SK-N-SH (cell line): ENCODE results near the gene TRABD2A. TPM values are rescaled to one million over a fixed set of nuclear protein-coding genes. Genes with fewer than 3 reads are reported as not detected.

Experiments
- CTCF ChIA-PET: fragments of 300-600, 350-600 bp; formaldehyde crosslinking; extraction: SDS; loops from one replicate; lab custom pipeline; 2021; lab: Yijun Ruan, JAX
- POLR2A ChIA-PET: fragments of 350-600 bp; sonication (Branson Sonifier 250); formaldehyde crosslinking; extraction: SDS; loops from one replicate; lab custom pipeline; 2020; ENCODE audit warnings: antibody characterized with exemption, inconsistent platforms; lab: Yijun Ruan, JAX
- DNase-seq: peaks from one replicate; pipeline ENCODE4 v3.0.0; 2012
- H2AFZ ChIP-seq: fragments of 200-600 bp; sonication (generic); 2 replicates; pipeline ENCODE4 v1.8.1; 2016; ENCODE audit warnings: antibody characterized with exemption, mild to moderate bottlenecking, low read depth
- H3F3A ChIP-seq: fragments of 200-600 bp; sonication (generic); replicated peaks from 2 replicates; pipeline ENCODE3; 2016; ENCODE audit warnings: antibody characterized with exemption, mild to moderate bottlenecking; ENCODE audit not compliant: insufficient read depth
- H3K27ac ChIP-seq, 2 experiments: fragments of 200-500 bp in 1 of 2; fragments of 200-600 bp in 1 of 2; sonication (Bioruptor generic) in 1 of 2; sonication (generic), shearing (Covaris generic) in 1 of 2; 2 replicates each; pipeline versions ENCODE4 v1.5.1 to v1.6.1; 2014 to 2016; ENCODE audit warnings: low read depth in 2 of 2, inconsistent platforms in 1 of 2, low read length in 1 of 2, mild to moderate bottlenecking in 1 of 2, mixed read lengths in 1 of 2
- H3K27me3 ChIP-seq: fragments of 200-600 bp; sonication (generic), shearing (Covaris generic); 2 replicates; pipeline ENCODE4 v1.6.1; 2016; ENCODE audit warnings: mixed run types; ENCODE audit not compliant: insufficient read depth
- H3K36me3 ChIP-seq, 2 experiments: fragments of 200-500 bp in 1 of 2; fragments of 200-600 bp in 1 of 2; sonication (Bioruptor generic) in 1 of 2; sonication (generic) in 1 of 2; replicated peaks in 1 of 2; 2 replicates each; pipeline versions ENCODE3 to v1.5.1; 2014 to 2016; ENCODE audit warnings: low read length in 1 of 2, mild to moderate bottlenecking in 1 of 2; ENCODE audit not compliant: insufficient read depth in 2 of 2, control insufficient read depth in 1 of 2
- H3K4me1 ChIP-seq, 2 experiments: fragments of 200-500 bp in 1 of 2; fragments of 200-600 bp in 1 of 2; sonication (Bioruptor generic) in 1 of 2; sonication (generic), shearing (Covaris generic) in 1 of 2; 2 replicates each; pipeline versions ENCODE4 v1.5.1 to v1.6.1; 2014 to 2016; ENCODE audit warnings: low read depth in 1 of 2, low read length in 1 of 2, mixed run types in 1 of 2; ENCODE audit not compliant: insufficient read depth in 2 of 2, control insufficient read depth in 1 of 2
- H3K4me2 ChIP-seq: fragments of 200-600 bp; sonication (generic), shearing (Covaris generic); 2 replicates; pipeline ENCODE4 v1.6.1; 2017; ENCODE audit warnings: mixed run types
- H3K4me3 ChIP-seq, 2 experiments: fragments of 200-500 bp in 1 of 2; fragments of 200-600 bp in 1 of 2; sonication (Bioruptor generic) in 1 of 2; sonication (generic), shearing (Covaris generic) in 1 of 2; 2 replicates each; pipeline versions ENCODE4 v1.5.1 to v1.8.1; 2014 to 2016; ENCODE audit warnings: low read depth in 2 of 2, inconsistent platforms in 1 of 2, low read length in 1 of 2, mild to moderate bottlenecking in 1 of 2, mixed read lengths in 1 of 2, moderate library complexity in 1 of 2
- H3K79me2 ChIP-seq: fragments of 200-600 bp; sonication (generic); 2 replicates; pipeline ENCODE4 v1.8.1; 2017; ENCODE audit warnings: mild to moderate bottlenecking; ENCODE audit not compliant: insufficient read depth
- H3K9ac ChIP-seq: fragments of 200-600 bp; sonication (generic); 2 replicates; pipeline ENCODE4 v1.6.1; 2017; ENCODE audit warnings: mixed run types
- H3K9me2 ChIP-seq: fragments of 200-600 bp; sonication (generic); 2 replicates; pipeline ENCODE4 v1.6.1; 2017; ENCODE audit warnings: mixed run types
- H3K9me3 ChIP-seq: fragments of 200-600 bp; sonication (generic); 2 replicates; pipeline ENCODE4 v1.6.1; 2017; ENCODE audit warnings: mixed run types, mild to moderate bottlenecking, moderate library complexity
- H4K20me1 ChIP-seq: fragments of 200-600 bp; sonication (generic); 2 replicates; pipeline ENCODE4 v1.6.1; 2017; ENCODE audit warnings: mild to moderate bottlenecking, mixed run types; ENCODE audit not compliant: insufficient read depth
- CHD2 ChIP-seq: fragments of 150-350 bp; IDR thresholded peaks from 2 replicates; pipeline ENCODE4 v1.6.1; 2018; ENCODE audit warnings: low read length; ENCODE audit not compliant: partially characterized antibody
- ELF1 ChIP-seq: IDR thresholded peaks from 2 replicates; pipeline ENCODE4 v1.4.0; 2012
- FOXM1 ChIP-seq: IDR thresholded peaks from 2 replicates; pipeline ENCODE4 v1.4.0; 2012; ENCODE audit warnings: low read depth, mild to moderate bottlenecking
- MAX ChIP-seq: IDR thresholded peaks from 2 replicates; pipeline ENCODE4 v1.4.0; 2012; ENCODE audit warnings: low read depth
- NRF1 ChIP-seq: IDR thresholded peaks from 2 replicates; pipeline ENCODE4 v1.6.1; 2012; ENCODE audit warnings: low read depth, mild to moderate bottlenecking, low read length
- POLR2AphosphoS5 ChIP-seq: IDR thresholded peaks from 2 replicates; pipeline ENCODE4 v1.6.1; 2012; ENCODE audit warnings: low read depth, low read length
- RAD21 ChIP-seq: IDR thresholded peaks from 2 replicates; pipeline ENCODE4 v1.6.1; 2012; ENCODE audit warnings: mild to moderate bottlenecking, low read length
- RCOR1 ChIP-seq: fragments of 150-350 bp; IDR thresholded peaks from 2 replicates; pipeline ENCODE4 v1.6.1; 2017; ENCODE audit warnings: antibody characterized with exemption, low read length
- REST ChIP-seq: IDR thresholded peaks from 2 replicates; pipeline ENCODE4 v1.6.1; 2012; ENCODE audit warnings: mild to moderate bottlenecking, low read depth, low read length, moderate library complexity
- RFX5 ChIP-seq: IDR thresholded peaks from 2 replicates; pipeline ENCODE4 v1.6.1; 2012; ENCODE audit warnings: mild to moderate bottlenecking, improper control_type of control experiment, low read length
- RXRA ChIP-seq: IDR thresholded peaks from 2 replicates; pipeline ENCODE4 v1.4.0; 2012; ENCODE audit warnings: low read depth, mild to moderate bottlenecking, borderline replicate concordance
- SMC3 ChIP-seq: IDR thresholded peaks from 2 replicates; pipeline ENCODE4 v1.6.1; 2012; ENCODE audit warnings: low read depth, low read length, improper control_type of control experiment
- TCF12 ChIP-seq: IDR thresholded peaks from 2 replicates; pipeline ENCODE4 v1.4.0; 2012
- USF1 ChIP-seq: IDR thresholded peaks from 2 replicates; pipeline ENCODE4 v1.4.0; 2012; ENCODE audit warnings: low read depth, borderline replicate concordance
- ZBTB33 ChIP-seq: IDR thresholded peaks from 2 replicates; pipeline ENCODE4 v1.4.0; 2012; ENCODE audit warnings: low read depth, borderline replicate concordance
- WGBS: methylation state at CpG from one replicate; pipeline ENCODE4 v1.1.6; 2017; ENCODE audit warnings: low lambda C conversion rate; 5-methylcytosine and 5-hydroxymethylcytosine counted together
- polyA plus RNA-seq, 3 experiments: library from polyadenylated mRNA; depleted of rRNA; stranded (reverse); fragments of >200 nt; gene quantifications; 2 replicates each; pipeline ENCODE4 v1.2.3, GENCODE V29; 2012

Gene TRABD2A
- polyA plus RNA-seq, 1 of the 3 experiments (the other 2 are of a cell fraction) = 3.0 TPM

- WGBS = 29% methylated on average over 1 of the region's 2 CpGs
- Histone ChIP-seq H3K4me2 (no peak overlapping the region), H4K20me1 (no peaks in the 10 kb centered on the region), H3F3A (no peaks in the 10 kb centered on the region), H3K9me3 (no peaks in the 10 kb centered on the region), H3K27me3 (peaks cover 5% of the 10 kb centered on the region; the same call in 1 of the 2 replicates), H3K9ac (no peak overlapping the region), H2AFZ (no peak overlapping the region), H3K36me3 (no peaks in the 10 kb centered on the region), H3K79me2 (no peaks in the 10 kb centered on the region), H3K4me3 (no peak overlapping the region), H3K27ac (no peak overlapping the region), H3K9me2 (no peaks in the 10 kb centered on the region), H3K4me1 (no peaks in the 10 kb centered on the region)
- no peak for DNase-seq
- TF ChIP-seq NRF1 = no peak
- TF ChIP-seq SMC3 = no peak
- TF ChIP-seq RAD21 = no peak
- TF ChIP-seq CHD2 = no peak
- no peak for TF ChIP-seq USF1
- TF ChIP-seq TCF12 = no peak
- TF ChIP-seq RXRA = no peak
- no peak for TF ChIP-seq RCOR1
- no peak for TF ChIP-seq ZBTB33
- TF ChIP-seq REST = no peak
- no peak for TF ChIP-seq ELF1
- TF ChIP-seq POLR2AphosphoS5 = no peak
- no peak for TF ChIP-seq FOXM1
- no peak for TF ChIP-seq RFX5
- TF ChIP-seq MAX = no peak
- ChIA-PET CTCF (interaction anchor here (0.9 to 1.8 kb wide), 2 partner anchors 18 to 34 kb away, joined by 3 to 4 read pairs; partner anchors contain the start of gene TRABD2A), POLR2A (no interaction called here)
Measured at GRCh38 chr2:84846741-84847142, 34.1 kb downstream of the TRABD2A start.
